ENCODE data around the gene CCDC146. TPM values are rescaled to one million over a fixed set of nuclear protein-coding genes. Genes with fewer than 3 reads are reported as not detected.

CCDC146 gene
- total RNA-seq, 1 experiment from 2014 or later, result 0.72 TPM

- Histone ChIP-seq H2BK20ac (ENCODE audit: low read depth, low read length, poor library complexity, severe bottlenecking) (no peak overlapping the region), H2BK120ac (ENCODE audit: low read depth, low read length, poor library complexity, severe bottlenecking) (no peak overlapping the region), H4K5ac (ENCODE audit: insufficient read length, low read depth, low read length) (no peak overlapping the region), H3K9ac (ENCODE audit: extremely low read depth, insufficient read length, low read length) (no peak overlapping the region), H3K79me2 (ENCODE audit: insufficient read depth, low read length) (no peaks in the 10 kb centered on the region), H4K91ac (ENCODE audit: insufficient read length, low read depth, low read length) (no peak overlapping the region), H3K23me2 (ENCODE audit: insufficient read length, low read depth, low read length, poor library complexity, severe bottlenecking) (peaks cover 5% of the 10 kb centered on the region), H3K4me1 (ENCODE audit: insufficient read depth, low read length) (peaks cover 2% of the 10 kb centered on the region; the same call in 1 of the 2 replicates), H3K27ac (ENCODE audit: insufficient read length, low read depth, low read length) (no peak overlapping the region), H3K4ac (ENCODE audit: low read depth, low read length) (no peak overlapping the region), H2AK5ac (ENCODE audit: insufficient read length, low read length) (no peak overlapping the region), H2BK15ac (ENCODE audit: low read depth, low read length) (no peak overlapping the region), H3K27me3 (ENCODE audit: insufficient read depth, low read length) (no peaks in the 10 kb centered on the region), H3K14ac (ENCODE audit: insufficient read depth, low read length) (no peak overlapping the region), H2AFZ (ENCODE audit: low read length) (no peak overlapping the region), H3K23ac (ENCODE audit: insufficient read length, low read depth, low read length) (no peak overlapping the region), H3T11ph (ENCODE audit: low read length) (no peak overlapping the region), H4K20me1 (ENCODE audit: control insufficient read depth, insufficient read depth, insufficient read length) (no peaks in the 10 kb centered on the region), H3K79me1 (ENCODE audit: insufficient read depth, low read depth, low read length, poor library complexity, severe bottlenecking) (no peaks in the 10 kb centered on the region), H3K9me3 (ENCODE audit: control insufficient read depth, low read depth, low read length) (no peaks in the 10 kb centered on the region), H3K4me2 (ENCODE audit: insufficient read depth, insufficient read length, low read length) (no peak overlapping the region), H3K56ac (ENCODE audit: insufficient read length, low read depth, low read length) (no peak overlapping the region), H2BK12ac (ENCODE audit: insufficient read length, low read depth, low read length) (no peak overlapping the region), H4K8ac (replicated peaks; ENCODE audit: insufficient read length, low read depth, low read length) (no peak overlapping the region), H3K18ac (ENCODE audit: insufficient read length, low read depth, low read length) (no peak overlapping the region), H2BK5ac (ENCODE audit: insufficient read length, low read length) (no peak overlapping the region)
- no peak overlapping the region for H3K27ac Mint-ChIP-seq
- H3K36me3 Mint-ChIP-seq (ENCODE audit: insufficient read depth in 1 of 3, low read depth in 3 of 3), result no peaks in the 10 kb centered on the region
- H3K4me1 Mint-ChIP-seq, result peaks cover 6 to 8% of the 10 kb centered on the region in 2 experiments
- no peaks in the 10 kb centered on the region for H3K9me3 Mint-ChIP-seq
- H3K4me3 Mint-ChIP-seq, result no peak overlapping the region
- no peak for TF ChIP-seq CTCF (conservative IDR thresholded peaks at IDR 0.05)
- no CpG with 5 or more reads among the region's 2 CpGs for WGBS (ENCODE audit: extremely low coverage, insufficient read length, low lambda C conversion rate)
- no peak for DNase-seq
- peaks cover 8% of the 10 kb centered on the region for H3K27me3 Mint-ChIP-seq (ENCODE audit: low read depth)
These were observed 78.1 kb downstream of the CCDC146 start for GRCh38 chr7:77200542-77200941.

All from H9 (cell line).